Measurements from ENCODE around the gene EPO. TPM values are rescaled to one million over a fixed set of nuclear protein-coding genes. Genes with fewer than 3 reads are reported as not detected.
A peak's percentile ranks its signal among the peaks of the same experiment; 100 is the strongest.

EPO gene
- total RNA-seq (under 1 TPM in 2 of 7 donors, not detected in 5; 0.20 to 0.25 TPM), polyA plus RNA-seq (under 1 TPM in 1 of 2 donors, not detected in 1; 0.05 TPM)
- long read RNA-seq, donor 1: 0 reads
- long read RNA-seq, donor 2: 0 reads
- long read RNA-seq, donor 3: 0 reads

DNA sequence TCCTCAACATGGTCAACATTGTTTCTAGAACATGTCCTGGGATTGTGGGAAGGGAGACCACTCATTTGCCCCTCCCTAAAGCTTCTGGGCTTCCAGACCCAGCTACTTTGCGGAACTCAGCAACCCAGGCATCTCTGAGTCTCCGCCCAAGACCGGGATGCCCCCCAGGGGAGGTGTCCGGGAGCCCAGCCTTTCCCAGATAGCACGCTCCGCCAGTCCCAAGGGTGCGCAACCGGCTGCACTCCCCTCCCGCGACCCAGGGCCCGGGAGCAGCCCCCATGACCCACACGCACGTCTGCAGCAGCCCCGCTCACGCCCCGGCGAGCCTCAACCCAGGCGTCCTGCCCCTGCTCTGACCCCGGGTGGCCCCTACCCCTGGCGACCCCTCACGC, at the start of gene EPO:
TSS of gene EPO (plus strand) at position 190 of the 392 bp plus-strand sequence. CDS start 513 bp downstream, outside the sequence.
- intact Hi-C loops (cut with DNase I): loop anchor here in 2 of 4 donors (10.0 kb wide), 1 partner anchor 255 kb away; the partner anchor contains the start of gene SPACDR (in 2 of the 2)
- Histone ChIP-seq H3K27ac (no peak within 1 kb of the TSS), H3K9me3 (no peaks in the 10 kb centered on the region), H3K36me3 (no peaks in the 10 kb centered on the region), H3K27me3 (no peaks in the 10 kb centered on the region), H3K4me1 (ENCODE audit: insufficient read depth) (peaks cover 2% of the 10 kb centered on the region), H3K4me3 (peak within 1 kb of the TSS; percentile 22)
- no peak for TF ChIP-seq EP300 (IDR thresholded peaks at IDR 0.05)
- DNase-seq: no peak
- 1 to 5% (median 3%) methylated on average over 11 to 21 of the region's 21 CpGs for WGBS, 3 donors

DNA sequence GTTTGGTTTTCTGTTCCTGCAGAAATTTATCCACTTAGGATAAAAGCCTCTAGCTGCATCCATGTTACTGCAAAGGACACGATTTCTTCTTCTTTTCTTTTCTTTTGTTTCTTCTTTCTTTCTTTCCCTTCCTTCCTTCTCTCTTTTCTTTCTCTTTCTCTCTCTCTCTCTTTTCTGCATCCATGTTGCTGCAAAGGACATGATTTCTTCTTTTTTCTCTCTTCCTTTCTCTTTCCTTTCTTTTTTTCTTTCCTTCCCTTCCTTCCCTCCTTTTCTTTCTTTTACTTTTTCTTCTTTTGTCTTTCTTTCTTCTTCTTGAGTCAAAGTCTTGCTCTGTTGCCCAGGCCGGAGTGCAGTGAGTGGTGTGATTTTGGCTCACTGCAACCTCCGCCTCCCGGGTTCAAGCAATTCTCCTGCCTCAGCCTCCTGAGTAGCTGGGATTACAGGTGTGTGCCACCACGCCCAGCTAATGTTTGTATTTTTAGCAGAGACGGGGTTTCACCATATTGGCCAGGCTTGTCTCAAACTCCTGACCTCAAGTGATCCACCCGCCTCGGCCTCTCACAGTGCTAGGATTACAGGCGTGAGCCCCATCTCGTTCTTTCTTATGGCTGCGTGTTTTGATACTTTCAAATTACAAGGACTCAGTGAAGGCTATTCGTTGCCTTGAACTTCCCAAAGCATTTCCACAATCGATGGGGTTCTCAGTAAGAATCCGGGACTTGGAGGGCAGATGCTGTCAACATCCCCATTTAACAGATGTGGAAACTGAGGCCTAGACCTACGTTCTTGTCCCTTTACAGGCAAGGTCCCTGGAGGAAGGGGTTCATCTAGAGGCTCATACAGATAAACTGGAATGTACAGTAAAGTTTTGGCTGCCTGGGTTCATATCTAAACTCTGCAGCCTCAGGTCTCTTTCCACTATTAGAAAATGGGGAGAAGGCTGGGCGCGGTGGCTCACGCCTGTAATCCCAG, 48.6 kb upstream of the EPO start:
- Histone ChIP-seq H3K9me3 (no peaks in the 10 kb centered on the region), H3K27me3 (no peaks in the 10 kb centered on the region), H3K4me1 (ENCODE audit: insufficient read depth) (peaks cover 1% of the 10 kb centered on the region), H3K36me3 (no peaks in the 10 kb centered on the region), H3K27ac (no peak overlapping the region), H3K4me3 (no peak overlapping the region)
- TF ChIP-seq EP300 (IDR thresholded peaks at IDR 0.05): no peak
- TF ChIP-seq, protein P1, sequence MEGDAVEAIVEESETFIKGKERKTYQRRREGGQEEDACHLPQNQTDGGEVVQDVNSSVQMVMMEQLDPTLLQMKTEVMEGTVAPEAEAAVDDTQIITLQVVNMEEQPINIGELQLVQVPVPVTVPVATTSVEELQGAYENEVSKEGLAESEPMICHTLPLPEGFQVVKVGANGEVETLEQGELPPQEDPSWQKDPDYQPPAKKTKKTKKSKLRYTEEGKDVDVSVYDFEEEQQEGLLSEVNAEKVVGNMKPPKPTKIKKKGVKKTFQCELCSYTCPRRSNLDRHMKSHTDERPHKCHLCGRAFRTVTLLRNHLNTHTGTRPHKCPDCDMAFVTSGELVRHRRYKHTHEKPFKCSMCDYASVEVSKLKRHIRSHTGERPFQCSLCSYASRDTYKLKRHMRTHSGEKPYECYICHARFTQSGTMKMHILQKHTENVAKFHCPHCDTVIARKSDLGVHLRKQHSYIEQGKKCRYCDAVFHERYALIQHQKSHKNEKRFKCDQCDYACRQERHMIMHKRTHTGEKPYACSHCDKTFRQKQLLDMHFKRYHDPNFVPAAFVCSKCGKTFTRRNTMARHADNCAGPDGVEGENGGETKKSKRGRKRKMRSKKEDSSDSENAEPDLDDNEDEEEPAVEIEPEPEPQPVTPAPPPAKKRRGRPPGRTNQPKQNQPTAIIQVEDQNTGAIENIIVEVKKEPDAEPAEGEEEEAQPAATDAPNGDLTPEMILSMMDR (IDR thresholded peaks at IDR 0.05): no peak
- TF ChIP-seq POLR2A (IDR thresholded peaks at IDR 0.05): no peak
- no peak for DNase-seq
- intact Hi-C loops (cut with DNase I): loop anchor here in 1 of 4 donors (5.0 kb wide), 2 partner anchors 69 to 134 kb away; partner anchors contain the start of genes AGFG2 and PCOLCE
- WGBS, 3 donors: 86 to 89% (median 89%) methylated on average over 18 of the region's 18 CpGs

DNA sequence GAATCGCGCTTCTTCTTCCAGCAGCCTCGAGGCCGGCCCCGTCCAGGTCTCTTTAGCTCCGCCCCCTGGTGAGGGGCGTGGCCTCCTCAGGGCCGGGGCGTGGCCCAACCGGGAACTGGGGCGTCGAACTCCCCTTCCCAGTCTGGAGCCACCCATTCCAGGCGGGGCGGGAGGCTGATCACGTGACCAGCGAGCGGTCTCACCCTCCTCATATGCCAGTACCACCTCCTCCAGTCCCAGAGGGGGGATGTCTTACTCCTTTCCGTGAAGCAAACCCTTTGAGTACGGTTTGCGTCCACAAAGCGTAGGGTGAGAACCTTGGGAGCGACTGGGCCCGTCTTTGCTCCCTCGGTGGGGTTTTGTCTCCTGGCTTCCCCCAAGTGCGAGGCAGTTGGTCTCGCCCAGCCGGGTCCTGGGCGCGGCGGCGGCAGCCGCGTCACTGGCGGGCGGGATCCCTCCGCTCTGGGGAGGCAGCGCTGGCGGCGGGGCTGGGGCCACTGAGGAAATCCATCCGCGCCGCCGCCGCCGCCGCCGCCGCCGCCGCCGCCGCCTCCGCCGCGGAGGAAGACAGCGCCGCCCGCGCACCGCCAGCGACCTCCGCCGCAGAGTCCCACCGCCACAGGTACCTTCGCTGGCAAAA, 46.8 kb upstream of the EPO start, which contains the start of gene GNB2:
TSS of gene GNB2 (plus strand) at position 439 of the 640 bp plus-strand sequence. CDS start 2,526 bp downstream, outside the sequence.
- Histone ChIP-seq H3K27ac (peak within 1 kb of the TSS; percentile 96 to 97), H3K27me3 (no peaks in the 10 kb centered on the region), H3K36me3 (no peaks in the 10 kb centered on the region), H3K4me1 (ENCODE audit: insufficient read depth) (peaks cover 1% of the 10 kb centered on the region), H3K4me3 (peak within 1 kb of the TSS; percentile 77), H3K9me3 (no peaks in the 10 kb centered on the region)
- peak; percentile 99 to 100 (median 100) for DNase-seq
- TF ChIP-seq, protein P1 (IDR thresholded peaks at IDR 0.05): peak in 1 of 3 donors; percentile 33
- TF ChIP-seq EP300 (IDR thresholded peaks at IDR 0.05) (peak; percentile 65), POLR2A (IDR thresholded peaks at IDR 0.05) (peak; percentile 91)
- 0 to 1% (median 1%) methylated on average over 36 to 63 of the region's 65 CpGs for WGBS, 3 donors
- intact Hi-C loops (cut with DNase I): loop anchor here in 1 of 4 donors (5.0 kb wide), 2 partner anchors 71 to 136 kb away; partner anchors contain the start of genes AGFG2 and PCOLCE

DNA sequence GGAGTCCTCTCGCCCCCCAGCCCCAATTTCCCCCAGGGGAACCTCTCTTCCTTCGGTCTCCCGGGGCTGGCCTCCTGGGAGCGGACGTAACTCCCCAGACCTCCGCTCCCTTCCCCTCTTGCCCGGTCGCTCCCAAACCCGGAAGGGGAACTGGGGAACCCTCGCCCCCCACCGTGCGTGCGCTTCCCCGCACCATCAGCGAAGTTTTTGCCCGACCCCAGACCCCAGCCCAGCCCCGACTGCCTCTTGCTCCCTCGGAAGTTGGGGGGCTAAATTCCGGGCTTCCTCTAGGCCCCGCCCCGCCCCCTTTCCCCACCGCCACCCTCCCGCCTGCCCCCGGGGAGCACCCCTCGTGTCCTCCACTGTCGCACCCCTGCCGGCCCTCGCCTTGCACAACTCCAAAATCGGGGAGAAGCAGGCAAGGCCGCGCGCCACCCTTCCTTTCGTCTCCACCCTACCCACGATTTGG, 46.3 kb upstream of the EPO start:
- Histone ChIP-seq H3K27me3 (no peaks in the 10 kb centered on the region), H3K36me3 (no peaks in the 10 kb centered on the region), H3K9me3 (no peaks in the 10 kb centered on the region), H3K4me3 (peak overlapping the region; percentile 77), H3K4me1 (ENCODE audit: insufficient read depth) (peaks cover 1% of the 10 kb centered on the region), H3K27ac (peak overlapping the region; percentile 96 to 97)
- intact Hi-C loops (cut with DNase I): loop anchor here in 1 of 4 donors (5.0 kb wide), 2 partner anchors 72 to 137 kb away; partner anchors contain the start of genes AGFG2 and PCOLCE
- peak; percentile 59 to 77 (median 73) for DNase-seq
- 0 to 1% (median 1%) methylated on average over 21 to 34 of the region's 34 CpGs for WGBS, 3 donors
- TF ChIP-seq EP300 (IDR thresholded peaks at IDR 0.05): no peak
- TF ChIP-seq, protein P1 (IDR thresholded peaks at IDR 0.05): peak in 1 of 3 donors; percentile 0
